GM21423 (cell line): ENCODE data around the gene SORCS1.
A peak's percentile ranks its signal among the peaks of the same experiment; 100 is the strongest.
"Not testable (repeated sequence)": the region's sequence is repeated elsewhere in the genome, so short reads cannot be mapped to it uniquely, and the experiment has no call there.

Source experiments
- ATAC-seq: cut with Tn5 transposase; IDR thresholded peaks from one replicate; pipeline ENCODE4 v1.9.1; 2021; ENCODE audit warnings: mild to moderate bottlenecking, moderate library complexity; ENCODE audit not compliant: unreplicated experiment

The SORCS1 gene

DNA sequence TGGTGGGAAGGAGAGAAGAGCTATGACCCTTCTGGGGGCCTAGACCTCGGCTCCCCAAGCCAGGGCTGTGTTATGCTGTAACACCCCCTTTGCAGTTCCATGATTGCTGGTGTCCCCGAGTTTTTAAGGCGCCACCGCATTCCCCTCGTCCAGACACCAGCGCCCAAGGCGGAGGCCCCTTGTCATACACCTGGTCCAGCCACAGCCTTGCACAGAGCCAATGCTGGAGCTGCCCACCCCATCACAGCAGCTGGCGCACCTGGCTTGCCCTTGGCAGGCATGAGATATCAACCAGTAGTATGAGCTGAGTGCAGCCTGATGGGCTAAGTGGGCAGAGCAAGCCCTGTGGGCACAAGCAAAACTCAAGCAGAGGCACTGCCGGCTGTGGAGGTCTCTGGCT lies 209.4 kb downstream of the SORCS1 start:
- ATAC-seq = no peak

GRCh38 chr10:106952033-106952432 lies 212.5 kb downstream of the SORCS1 start:
- no peak for ATAC-seq

DNA sequence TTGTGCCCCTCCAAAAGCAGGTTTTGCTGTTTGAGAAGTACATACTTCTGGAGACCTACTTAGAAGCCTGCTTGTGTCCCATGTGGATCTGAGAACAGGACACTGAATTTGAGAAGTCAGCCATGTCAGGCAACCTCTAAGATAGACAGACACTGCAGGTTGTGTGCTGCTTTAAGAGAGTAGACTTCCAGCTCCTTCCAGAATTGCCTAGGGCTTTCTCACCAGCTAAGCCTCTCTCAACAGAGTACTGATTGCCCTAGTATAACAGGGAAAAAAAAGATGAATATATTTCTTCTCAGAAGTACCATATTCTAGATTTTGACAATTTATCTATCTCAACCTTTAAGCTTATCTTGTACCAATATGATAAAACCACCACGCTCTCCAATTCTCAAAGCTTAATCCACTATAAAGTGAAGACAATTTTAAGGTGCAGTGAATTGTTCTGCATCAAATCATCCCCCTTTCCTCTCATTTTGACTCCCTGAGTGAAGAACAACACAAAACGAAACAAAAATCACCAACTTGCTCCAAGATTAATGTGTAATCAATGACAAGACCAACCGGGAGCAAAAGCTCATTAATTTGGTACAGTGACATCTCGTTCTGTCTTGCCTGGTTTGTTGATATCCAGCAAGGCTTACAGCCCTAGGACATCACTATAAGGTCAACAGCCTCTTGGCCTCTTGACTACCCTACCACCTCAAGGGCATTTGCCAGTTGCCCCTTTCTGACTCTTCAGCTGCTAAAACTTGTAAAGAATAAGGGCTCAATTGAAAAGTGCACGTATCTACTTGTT lies 214.6 kb downstream of the SORCS1 start:
- no peak for ATAC-seq

DNA sequence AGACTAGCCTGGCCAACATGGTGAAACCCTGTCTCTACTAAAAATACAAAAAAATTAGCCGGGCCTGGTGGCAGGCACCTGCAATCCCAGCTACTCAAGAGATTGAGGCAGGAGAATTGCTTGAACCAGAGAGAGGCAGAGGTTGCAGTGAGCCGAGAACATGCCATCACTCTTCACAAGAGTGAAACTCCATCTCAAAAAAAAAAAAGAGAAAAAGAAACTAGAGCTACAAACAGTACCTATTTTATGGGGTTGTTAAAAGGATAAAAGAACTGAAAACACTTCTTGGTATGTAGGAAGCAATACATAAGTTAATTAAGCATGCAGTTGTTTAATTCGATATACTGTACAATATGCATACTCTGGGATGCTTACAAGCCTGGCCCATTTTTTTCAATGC lies 216.9 kb downstream of the SORCS1 start:
- no peak for ATAC-seq

- no peak for ATAC-seq
Observed at GRCh38 chr10:106942035-106942662, 222.4 kb downstream of the SORCS1 start.

- ATAC-seq = no peak
Observed at GRCh38 chr10:106941297-106942034, 223.0 kb downstream of the SORCS1 start.

- no peak for ATAC-seq
Observed at GRCh38 chr10:106938513-106938912, 226.0 kb downstream of the SORCS1 start.

GRCh38 chr10:106935978-106936451 lies 228.5 kb downstream of the SORCS1 start:
- ATAC-seq = peak; percentile 67

GRCh38 chr10:106931853-106932249 lies 232.7 kb downstream of the SORCS1 start:
- no peak for ATAC-seq

DNA sequence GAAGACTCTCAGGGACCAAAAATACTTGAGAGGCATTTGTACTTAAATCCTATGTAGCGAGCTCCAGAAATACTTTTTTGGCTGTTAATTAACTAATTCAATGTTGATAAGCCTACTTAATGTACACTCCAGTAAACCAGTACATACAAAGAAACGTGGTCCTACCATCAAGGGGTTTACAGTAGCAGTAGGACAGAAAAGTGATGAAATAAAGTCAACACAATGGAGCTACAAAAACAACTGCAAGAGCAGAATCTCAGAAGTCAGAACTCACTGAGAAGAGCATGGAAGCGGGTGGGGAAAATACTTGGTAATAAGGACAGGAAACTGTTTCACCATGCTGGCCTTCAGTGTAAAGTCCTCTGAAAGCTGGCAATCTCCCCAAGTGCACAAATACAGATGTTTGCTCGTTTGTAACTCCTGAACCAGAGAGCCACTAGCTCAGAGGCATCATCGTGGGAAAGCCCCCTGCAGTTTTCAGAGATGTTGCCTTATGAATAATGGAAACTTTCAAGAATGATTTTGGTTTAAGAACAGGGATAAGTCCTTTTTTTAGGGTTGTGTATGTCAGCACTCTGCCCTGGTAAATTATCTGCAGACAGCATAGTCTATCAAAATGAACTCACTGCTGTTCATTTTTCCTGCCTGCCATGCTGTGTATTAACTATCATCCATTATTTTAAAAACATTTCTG lies 233.2 kb downstream of the SORCS1 start:
- peak; percentile 73 for ATAC-seq

DNA sequence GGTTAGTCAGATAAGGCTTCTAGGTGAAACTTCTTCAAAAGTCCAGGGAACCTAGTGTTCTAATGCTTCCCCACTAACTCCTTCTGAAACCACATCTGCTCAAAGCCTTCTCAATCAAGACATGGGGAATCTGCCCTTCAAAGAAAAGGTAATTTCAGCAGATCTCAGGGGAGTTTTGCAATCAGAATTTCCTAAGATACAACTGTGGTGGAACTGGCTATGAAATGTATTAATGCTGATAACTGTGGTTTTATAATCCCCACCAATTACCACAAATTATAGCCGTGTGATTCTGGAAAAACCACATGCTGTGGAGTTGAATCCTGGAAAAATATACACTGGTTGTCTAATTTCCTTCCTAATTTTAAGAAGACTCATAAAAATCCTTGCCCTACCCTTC lies 233.8 kb downstream of the SORCS1 start:
- ATAC-seq = no peak

- ATAC-seq = no peak
Observed at GRCh38 chr10:106929291-106929895, 235.1 kb downstream of the SORCS1 start.

DNA sequence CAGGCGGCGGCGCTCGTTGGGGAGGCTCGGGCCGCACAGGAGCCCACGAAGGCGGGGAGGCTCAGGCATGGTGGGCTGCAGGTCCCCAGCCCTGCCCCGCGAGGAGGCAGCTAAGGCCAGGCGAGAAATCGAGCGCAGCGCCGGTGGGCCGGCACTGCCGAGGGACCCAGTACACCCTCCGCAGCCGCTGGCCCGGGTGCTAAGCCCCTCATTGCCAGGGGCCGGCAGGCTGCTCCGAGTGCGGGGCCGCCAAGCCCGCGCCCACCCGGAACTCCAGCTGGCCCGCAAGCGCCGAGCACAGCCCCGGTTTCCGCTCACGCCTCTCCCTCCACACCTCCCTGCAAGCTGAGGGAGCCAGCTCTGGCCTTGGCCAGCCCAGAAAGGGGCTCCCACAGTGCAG lies 236.4 kb downstream of the SORCS1 start:
- ATAC-seq = not testable (repeated sequence)

GRCh38 chr10:106925191-106925590 lies 239.3 kb downstream of the SORCS1 start:
- ATAC-seq = no peak

DNA sequence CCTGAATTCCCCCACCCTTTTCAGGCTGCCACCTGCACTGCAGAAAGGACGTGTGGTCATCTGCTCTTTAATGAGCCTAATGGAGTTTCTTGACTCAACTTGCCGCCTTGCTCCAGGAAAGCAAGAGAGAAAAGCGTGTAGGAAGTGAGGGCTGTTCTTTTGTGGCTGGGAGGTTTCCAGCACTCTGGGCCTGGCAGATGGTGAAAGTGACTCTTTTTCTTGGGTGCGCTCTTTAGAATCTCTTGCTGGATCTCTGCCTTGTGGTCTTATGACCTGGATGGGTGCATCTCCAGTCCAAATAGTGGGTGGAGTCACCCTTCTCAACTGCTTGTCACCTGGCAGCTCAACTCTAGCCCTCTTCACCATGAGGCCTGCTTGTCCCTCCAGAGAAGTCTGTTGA lies 244.0 kb downstream of the SORCS1 start:
- ATAC-seq = no peak

DNA sequence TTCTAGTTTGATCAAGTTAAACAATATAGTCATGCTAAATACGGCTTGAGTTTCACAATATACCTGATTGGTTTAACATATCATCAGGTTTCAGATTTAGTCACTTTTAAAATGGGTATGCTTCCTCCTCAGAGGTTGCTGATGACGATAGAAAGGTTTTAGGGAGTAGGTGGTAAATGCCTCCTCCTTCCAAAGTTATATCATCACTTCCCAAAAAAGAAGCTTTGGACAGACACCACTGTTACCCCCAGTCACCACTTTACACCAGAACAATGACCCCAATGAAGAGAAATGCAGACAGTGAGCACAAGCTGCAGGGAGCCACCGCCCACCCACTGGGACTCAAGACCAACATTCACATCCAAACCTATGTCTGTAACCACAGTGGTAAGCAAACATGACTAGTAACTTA lies 244.6 kb downstream of the SORCS1 start:
- no peak for ATAC-seq

GRCh38 chr10:106917452-106918055 lies 247.0 kb downstream of the SORCS1 start:
- no peak for ATAC-seq

GRCh38 chr10:106914016-106914415 lies 250.5 kb downstream of the SORCS1 start:
- ATAC-seq = no peak

- no peak for ATAC-seq
Observed at GRCh38 chr10:106913348-106913747, 251.2 kb downstream of the SORCS1 start.

DNA sequence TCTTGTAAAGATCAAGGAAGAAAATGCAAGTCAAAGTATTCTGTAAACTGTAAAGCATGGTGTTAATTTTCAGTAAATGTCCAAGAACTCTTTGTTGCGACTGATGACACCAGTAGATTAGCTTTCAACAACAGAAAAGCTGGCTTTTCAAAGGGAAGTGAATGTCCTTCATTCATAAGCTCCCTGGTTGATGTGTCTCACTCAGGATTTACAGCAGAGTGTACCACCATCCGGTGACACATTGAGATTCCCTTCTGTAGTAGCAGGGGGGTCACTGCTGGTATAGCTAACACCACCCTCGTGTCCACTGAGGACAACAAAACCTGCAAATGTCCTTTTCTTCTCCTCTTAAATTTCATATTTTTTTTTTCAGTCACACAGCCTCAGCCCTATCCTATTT lies 253.4 kb downstream of the SORCS1 start:
- ATAC-seq = no peak
